Activated CD4-positive, alpha-beta T cell treated with anti-CD3 and anti-CD28 coated beads, Interleukin-2, amount 50 U/mL, for 24 hours (primary cell): ENCODE data around the gene TASP1.

Experiments
- DNase-seq, 2 donors: peaks; one replicate each; pipeline ENCODE4 v3.0.0-alpha.2; 2020; ENCODE audit warnings: low read depth in 1 of 2, low spot score in 1 of 2

The TASP1 gene

GRCh38 chr20:13574071-13574470, 64.7 kb downstream of the TASP1 start:
- DNase-seq, result no peak

- DNase-seq, result no peak
Measured at GRCh38 chr20:13571662-13572061, 67.1 kb downstream of the TASP1 start.

- DNase-seq, result no peak
Measured at GRCh38 chr20:13567663-13568062, 71.1 kb downstream of the TASP1 start.

GRCh38 chr20:13563854-13564253, 74.9 kb downstream of the TASP1 start:
- no peak for DNase-seq

- DNase-seq, result no peak
Measured at GRCh38 chr20:13554706-13555105, 84.0 kb downstream of the TASP1 start.

GRCh38 chr20:13554076-13554475, 84.7 kb downstream of the TASP1 start:
- no peak for DNase-seq

- no peak for DNase-seq
Measured at GRCh38 chr20:13552061-13552460, 86.7 kb downstream of the TASP1 start.

- DNase-seq, result no peak
Measured at GRCh38 chr20:13549451-13549850, 89.3 kb downstream of the TASP1 start.

GRCh38 chr20:13546497-13547131, 92.1 kb downstream of the TASP1 start:
- peak; percentile 46 to 63 for DNase-seq

GRCh38 chr20:13545790-13546189, 92.9 kb downstream of the TASP1 start:
- no peak for DNase-seq

- DNase-seq, result no peak
Measured at GRCh38 chr20:13543783-13544182, 94.9 kb downstream of the TASP1 start.

- DNase-seq, result no peak
Measured at GRCh38 chr20:13535627-13536026, 103.1 kb downstream of the TASP1 start.

GRCh38 chr20:13533946-13534345, 104.8 kb downstream of the TASP1 start:
- no peak for DNase-seq

GRCh38 chr20:13530146-13530545, 108.6 kb downstream of the TASP1 start:
- no peak for DNase-seq

- no peak for DNase-seq
Measured at GRCh38 chr20:13526551-13526950, 112.2 kb downstream of the TASP1 start.

- no peak for DNase-seq
Measured at GRCh38 chr20:13525225-13525940, 113.3 kb downstream of the TASP1 start.

GRCh38 chr20:13524339-13524738, 114.4 kb downstream of the TASP1 start:
- no peak for DNase-seq

- no peak for DNase-seq
Measured at GRCh38 chr20:13517831-13518230, 120.9 kb downstream of the TASP1 start.

GRCh38 chr20:13515796-13516558, 122.8 kb downstream of the TASP1 start:
- DNase-seq, result no peak

GRCh38 chr20:13515291-13515690, 123.4 kb downstream of the TASP1 start:
- no peak for DNase-seq

- DNase-seq, result no peak
Measured at GRCh38 chr20:13510837-13511488, 127.8 kb downstream of the TASP1 start.

GRCh38 chr20:13507646-13508045, 131.1 kb downstream of the TASP1 start:
- no peak for DNase-seq
